HepG2 (cell line): ENCODE results near the gene AGXT. TPM values are rescaled to one million over a fixed set of nuclear protein-coding genes. Genes with fewer than 3 reads are reported as not detected.

Experiments used
- CAMTA2 ChIP-seq: sonication (generic); formaldehyde crosslinking; IDR thresholded peaks from 2 replicates; pipeline ENCODE4 v1.4.0; 2020; ENCODE audit warnings: mild to moderate bottlenecking, missing genetic modification reagents, borderline replicate concordance
- GFI1 ChIP-seq: sonication (generic); formaldehyde crosslinking; IDR thresholded peaks from 2 replicates; pipeline ENCODE4 v1.5.0; 2020; ENCODE audit warnings: missing genetic modification reagents, mild to moderate bottlenecking, borderline replicate concordance
- MBNL3 ChIP-seq: fragments of 250-450 bp; sonication (Bioruptor Pico); conservative IDR thresholded peaks from 2 replicates; pipeline ENCODE4 v1.8.0; 2022; ENCODE audit warnings: mild to moderate bottlenecking, inconsistent platforms
- NFATC3 ChIP-seq: sonication (generic); formaldehyde crosslinking; IDR thresholded peaks from 2 replicates; pipeline ENCODE4 v1.5.1; 2020; ENCODE audit warnings: mild to moderate bottlenecking, missing genetic modification reagents
- SNRNP70 ChIP-seq: fragments of 200-400 bp; formaldehyde crosslinking; IDR thresholded peaks from 2 replicates; pipeline ENCODE4 v1.6.1; 2017; ENCODE audit warnings: mild to moderate bottlenecking, low read depth, low read length, moderate library complexity
- ZIK1 ChIP-seq: sonication (generic); formaldehyde crosslinking; IDR thresholded peaks from 2 replicates; pipeline ENCODE4 v1.5.0; 2020; ENCODE audit warnings: mild to moderate bottlenecking, low read depth, missing genetic modification reagents, borderline replicate concordance
- ZNF430 ChIP-seq: sonication (generic); formaldehyde crosslinking; IDR thresholded peaks from 2 replicates; pipeline ENCODE4 v1.9.0; 2021; ENCODE audit warnings: mild to moderate bottlenecking, missing genetic modification reagents
- polyA plus RNA-seq, 8 experiments: library from polyadenylated mRNA; depleted of rRNA in 3 of 8; stranded (reverse) in 7 of 8; unstranded in 1 of 8; fragments of >200 nt; fragmentation: Illumina TruSeq in 4 of 8; extraction: Trizol in 4 of 8; gene quantifications; 2 replicates each; pipeline versions ENCODE4 v1.2.1 to v1.2.3, GENCODE V29; 2011 to 2016; ENCODE audit warnings: low read depth in 4 of 8, missing spikeins in 1 of 8, mixed read lengths in 1 of 8; ENCODE audit not compliant: insufficient read depth in 1 of 8
- total RNA-seq, 5 experiments: library from RNA; depleted of rRNA; stranded (reverse); fragments of >200 nt; fragmentation: Illumina TruSeq; extraction: Trizol; gene quantifications; 2 replicates each; pipeline ENCODE4 v1.2.3, GENCODE V29; 2016; ENCODE audit warnings: low read depth in 1 of 5
- TF ChIP-seq, protein P1 (sequence below): sonication (generic); formaldehyde crosslinking; conservative IDR thresholded peaks from 2 replicates; pipeline ENCODE4 v1.8.0; 2022; ENCODE audit warnings: mild to moderate bottlenecking, moderate library complexity, missing genetic modification reagents
- TF ChIP-seq, protein P2 (sequence below): IDR thresholded peaks from 2 replicates; pipeline ENCODE4 v1.6.1; 2016
- TF ChIP-seq, protein P3 (sequence below): sonication (generic); IDR thresholded peaks from 2 replicates; pipeline ENCODE4 v1.6.1; 2016; ENCODE audit warnings: low read depth, borderline replicate concordance
- TF ChIP-seq, protein P4 (sequence below): sonication (generic); formaldehyde crosslinking; IDR thresholded peaks from 2 replicates; pipeline ENCODE4 v1.5.1; 2020; ENCODE audit warnings: mild to moderate bottlenecking, missing genetic modification reagents, moderate library complexity
- TF ChIP-seq, protein P5 (sequence below): sonication (generic); formaldehyde crosslinking; IDR thresholded peaks from 2 replicates; pipeline ENCODE4 v1.4.0; 2020; ENCODE audit warnings: mild to moderate bottlenecking, missing genetic modification reagents
- TF ChIP-seq, protein P6 (sequence below): sonication (generic); formaldehyde crosslinking; IDR thresholded peaks from 2 replicates; pipeline ENCODE4 v1.4.0; 2020; ENCODE audit warnings: missing genetic modification reagents

Gene AGXT
- total and polyA plus RNA-seq, 2 of the 13 experiments (the other 11 are each of a cell fraction or from before 2014, with no cell fraction given), result 41.9 to 96.1 TPM

DNA sequence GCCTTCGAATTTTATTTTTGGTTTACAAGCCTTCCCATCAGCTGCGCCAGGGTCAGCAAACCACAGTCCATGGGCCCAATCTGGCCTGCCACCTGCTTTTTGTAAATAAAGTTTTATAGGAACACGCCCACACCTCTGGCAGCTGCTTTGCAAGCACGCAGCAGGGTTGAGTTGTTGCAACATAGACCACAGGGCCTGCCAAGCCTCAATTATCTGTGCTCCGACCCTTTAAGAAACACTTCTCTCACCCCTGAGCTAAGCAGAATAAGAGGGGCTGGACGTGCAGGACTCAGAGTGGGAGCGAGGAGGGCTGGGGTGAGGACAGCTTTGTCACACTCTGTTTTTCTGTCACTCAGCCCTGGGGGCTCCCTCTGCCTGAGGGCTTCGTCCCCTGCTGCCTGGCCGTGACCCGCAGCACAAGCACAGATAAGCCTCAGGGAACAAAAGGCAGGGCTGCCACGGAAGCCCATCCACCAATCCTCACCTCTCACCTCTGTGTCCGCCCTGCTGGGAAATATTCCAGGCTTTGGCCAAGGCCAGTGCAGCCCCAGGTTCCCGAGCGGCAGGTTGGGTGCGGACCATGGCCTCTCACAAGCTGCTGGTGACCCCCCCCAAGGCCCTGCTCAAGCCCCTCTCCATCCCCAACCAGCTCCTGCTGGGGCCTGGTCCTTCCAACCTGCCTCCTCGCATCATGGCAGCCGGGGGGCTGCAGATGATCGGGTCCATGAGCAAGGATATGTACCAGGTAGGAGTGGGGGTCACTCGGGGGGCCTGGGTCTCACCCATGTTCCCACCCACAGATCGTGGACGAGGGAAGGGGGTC is at the start of gene AGXT (continued):
- TF ChIP-seq CAMTA2 (CRISPR knock-in tag) (no peak), SNRNP70 (no peak), GFI1 (CRISPR knock-in tag) (peak; percentile 78; the same call in 1 of the 2 replicates), NFATC3 (CRISPR knock-in tag) (no peak), MBNL3 (CRISPR knock-in tag) (no peak), ZIK1 (CRISPR knock-in tag) (peak; percentile 91; the same call in 1 of the 2 replicates), ZNF430 (peak; percentile 81)
- TF ChIP-seq, protein P1, sequence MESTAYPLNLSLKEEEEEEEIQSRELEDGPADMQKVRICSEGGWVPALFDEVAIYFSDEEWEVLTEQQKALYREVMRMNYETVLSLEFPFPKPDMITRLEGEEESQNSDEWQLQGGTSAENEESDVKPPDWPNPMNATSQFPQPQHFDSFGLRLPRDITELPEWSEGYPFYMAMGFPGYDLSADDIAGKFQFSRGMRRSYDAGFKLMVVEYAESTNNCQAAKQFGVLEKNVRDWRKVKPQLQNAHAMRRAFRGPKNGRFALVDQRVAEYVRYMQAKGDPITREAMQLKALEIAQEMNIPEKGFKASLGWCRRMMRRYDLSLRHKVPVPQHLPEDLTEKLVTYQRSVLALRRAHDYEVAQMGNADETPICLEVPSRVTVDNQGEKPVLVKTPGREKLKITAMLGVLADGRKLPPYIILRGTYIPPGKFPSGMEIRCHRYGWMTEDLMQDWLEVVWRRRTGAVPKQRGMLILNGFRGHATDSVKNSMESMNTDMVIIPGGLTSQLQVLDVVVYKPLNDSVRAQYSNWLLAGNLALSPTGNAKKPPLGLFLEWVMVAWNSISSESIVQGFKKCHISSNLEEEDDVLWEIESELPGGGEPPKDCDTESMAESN (CRISPR knock-in tag), result peak; percentile 89
- TF ChIP-seq, protein P2, sequence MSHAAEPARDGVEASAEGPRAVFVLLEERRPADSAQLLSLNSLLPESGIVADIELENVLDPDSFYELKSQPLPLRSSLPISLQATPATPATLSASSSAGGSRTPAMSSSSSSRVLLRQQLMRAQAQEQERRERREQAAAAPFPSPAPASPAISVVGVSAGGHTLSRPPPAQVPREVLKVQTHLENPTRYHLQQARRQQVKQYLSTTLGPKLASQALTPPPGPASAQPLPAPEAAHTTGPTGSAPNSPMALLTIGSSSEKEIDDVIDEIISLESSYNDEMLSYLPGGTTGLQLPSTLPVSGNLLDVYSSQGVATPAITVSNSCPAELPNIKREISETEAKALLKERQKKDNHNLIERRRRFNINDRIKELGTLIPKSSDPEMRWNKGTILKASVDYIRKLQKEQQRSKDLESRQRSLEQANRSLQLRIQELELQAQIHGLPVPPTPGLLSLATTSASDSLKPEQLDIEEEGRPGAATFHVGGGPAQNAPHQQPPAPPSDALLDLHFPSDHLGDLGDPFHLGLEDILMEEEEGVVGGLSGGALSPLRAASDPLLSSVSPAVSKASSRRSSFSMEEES (CRISPR knock-in tag), result no peak; the same call in none of the 2 replicates
- TF ChIP-seq, protein P3, sequence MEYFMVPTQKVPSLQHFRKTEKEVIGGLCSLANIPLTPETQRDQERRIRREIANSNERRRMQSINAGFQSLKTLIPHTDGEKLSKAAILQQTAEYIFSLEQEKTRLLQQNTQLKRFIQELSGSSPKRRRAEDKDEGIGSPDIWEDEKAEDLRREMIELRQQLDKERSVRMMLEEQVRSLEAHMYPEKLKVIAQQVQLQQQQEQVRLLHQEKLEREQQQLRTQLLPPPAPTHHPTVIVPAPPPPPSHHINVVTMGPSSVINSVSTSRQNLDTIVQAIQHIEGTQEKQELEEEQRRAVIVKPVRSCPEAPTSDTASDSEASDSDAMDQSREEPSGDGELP, result peak; percentile 88
- TF ChIP-seq, protein P4, sequence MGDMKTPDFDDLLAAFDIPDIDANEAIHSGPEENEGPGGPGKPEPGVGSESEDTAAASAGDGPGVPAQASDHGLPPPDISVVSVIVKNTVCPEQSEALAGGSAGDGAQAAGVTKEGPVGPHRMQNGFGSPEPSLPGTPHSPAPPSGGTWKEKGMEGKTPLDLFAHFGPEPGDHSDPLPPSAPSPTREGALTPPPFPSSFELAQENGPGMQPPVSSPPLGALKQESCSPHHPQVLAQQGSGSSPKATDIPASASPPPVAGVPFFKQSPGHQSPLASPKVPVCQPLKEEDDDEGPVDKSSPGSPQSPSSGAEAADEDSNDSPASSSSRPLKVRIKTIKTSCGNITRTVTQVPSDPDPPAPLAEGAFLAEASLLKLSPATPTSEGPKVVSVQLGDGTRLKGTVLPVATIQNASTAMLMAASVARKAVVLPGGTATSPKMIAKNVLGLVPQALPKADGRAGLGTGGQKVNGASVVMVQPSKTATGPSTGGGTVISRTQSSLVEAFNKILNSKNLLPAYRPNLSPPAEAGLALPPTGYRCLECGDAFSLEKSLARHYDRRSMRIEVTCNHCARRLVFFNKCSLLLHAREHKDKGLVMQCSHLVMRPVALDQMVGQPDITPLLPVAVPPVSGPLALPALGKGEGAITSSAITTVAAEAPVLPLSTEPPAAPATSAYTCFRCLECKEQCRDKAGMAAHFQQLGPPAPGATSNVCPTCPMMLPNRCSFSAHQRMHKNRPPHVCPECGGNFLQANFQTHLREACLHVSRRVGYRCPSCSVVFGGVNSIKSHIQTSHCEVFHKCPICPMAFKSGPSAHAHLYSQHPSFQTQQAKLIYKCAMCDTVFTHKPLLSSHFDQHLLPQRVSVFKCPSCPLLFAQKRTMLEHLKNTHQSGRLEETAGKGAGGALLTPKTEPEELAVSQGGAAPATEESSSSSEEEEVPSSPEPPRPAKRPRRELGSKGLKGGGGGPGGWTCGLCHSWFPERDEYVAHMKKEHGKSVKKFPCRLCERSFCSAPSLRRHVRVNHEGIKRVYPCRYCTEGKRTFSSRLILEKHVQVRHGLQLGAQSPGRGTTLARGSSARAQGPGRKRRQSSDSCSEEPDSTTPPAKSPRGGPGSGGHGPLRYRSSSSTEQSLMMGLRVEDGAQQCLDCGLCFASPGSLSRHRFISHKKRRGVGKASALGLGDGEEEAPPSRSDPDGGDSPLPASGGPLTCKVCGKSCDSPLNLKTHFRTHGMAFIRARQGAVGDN (CRISPR knock-in tag), result peak; percentile 100
- TF ChIP-seq, protein P5, sequence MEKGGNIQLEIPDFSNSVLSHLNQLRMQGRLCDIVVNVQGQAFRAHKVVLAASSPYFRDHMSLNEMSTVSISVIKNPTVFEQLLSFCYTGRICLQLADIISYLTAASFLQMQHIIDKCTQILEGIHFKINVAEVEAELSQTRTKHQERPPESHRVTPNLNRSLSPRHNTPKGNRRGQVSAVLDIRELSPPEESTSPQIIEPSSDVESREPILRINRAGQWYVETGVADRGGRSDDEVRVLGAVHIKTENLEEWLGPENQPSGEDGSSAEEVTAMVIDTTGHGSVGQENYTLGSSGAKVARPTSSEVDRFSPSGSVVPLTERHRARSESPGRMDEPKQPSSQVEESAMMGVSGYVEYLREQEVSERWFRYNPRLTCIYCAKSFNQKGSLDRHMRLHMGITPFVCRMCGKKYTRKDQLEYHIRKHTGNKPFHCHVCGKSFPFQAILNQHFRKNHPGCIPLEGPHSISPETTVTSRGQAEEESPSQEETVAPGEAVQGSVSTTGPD (CRISPR knock-in tag), result no peak
- TF ChIP-seq, protein P6, sequence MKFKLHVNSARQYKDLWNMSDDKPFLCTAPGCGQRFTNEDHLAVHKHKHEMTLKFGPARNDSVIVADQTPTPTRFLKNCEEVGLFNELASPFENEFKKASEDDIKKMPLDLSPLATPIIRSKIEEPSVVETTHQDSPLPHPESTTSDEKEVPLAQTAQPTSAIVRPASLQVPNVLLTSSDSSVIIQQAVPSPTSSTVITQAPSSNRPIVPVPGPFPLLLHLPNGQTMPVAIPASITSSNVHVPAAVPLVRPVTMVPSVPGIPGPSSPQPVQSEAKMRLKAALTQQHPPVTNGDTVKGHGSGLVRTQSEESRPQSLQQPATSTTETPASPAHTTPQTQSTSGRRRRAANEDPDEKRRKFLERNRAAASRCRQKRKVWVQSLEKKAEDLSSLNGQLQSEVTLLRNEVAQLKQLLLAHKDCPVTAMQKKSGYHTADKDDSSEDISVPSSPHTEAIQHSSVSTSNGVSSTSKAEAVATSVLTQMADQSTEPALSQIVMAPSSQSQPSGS (CRISPR knock-in tag), result 0 out of 2 replicates have a peak, but pooled peaks have one; percentile 48
